ENCODE measurements around the gene METTL23. TPM values are rescaled to one million over a fixed set of nuclear protein-coding genes. Genes with fewer than 3 reads are reported as not detected.
"Not testable (repeated sequence)": the region's sequence is repeated elsewhere in the genome, so short reads cannot be mapped to it uniquely, and the experiment has no call there.

The METTL23 gene
- total RNA-seq, 4 donors from 2014 or later: 33.6 to 58.3 (median 51.3) TPM

DNA sequence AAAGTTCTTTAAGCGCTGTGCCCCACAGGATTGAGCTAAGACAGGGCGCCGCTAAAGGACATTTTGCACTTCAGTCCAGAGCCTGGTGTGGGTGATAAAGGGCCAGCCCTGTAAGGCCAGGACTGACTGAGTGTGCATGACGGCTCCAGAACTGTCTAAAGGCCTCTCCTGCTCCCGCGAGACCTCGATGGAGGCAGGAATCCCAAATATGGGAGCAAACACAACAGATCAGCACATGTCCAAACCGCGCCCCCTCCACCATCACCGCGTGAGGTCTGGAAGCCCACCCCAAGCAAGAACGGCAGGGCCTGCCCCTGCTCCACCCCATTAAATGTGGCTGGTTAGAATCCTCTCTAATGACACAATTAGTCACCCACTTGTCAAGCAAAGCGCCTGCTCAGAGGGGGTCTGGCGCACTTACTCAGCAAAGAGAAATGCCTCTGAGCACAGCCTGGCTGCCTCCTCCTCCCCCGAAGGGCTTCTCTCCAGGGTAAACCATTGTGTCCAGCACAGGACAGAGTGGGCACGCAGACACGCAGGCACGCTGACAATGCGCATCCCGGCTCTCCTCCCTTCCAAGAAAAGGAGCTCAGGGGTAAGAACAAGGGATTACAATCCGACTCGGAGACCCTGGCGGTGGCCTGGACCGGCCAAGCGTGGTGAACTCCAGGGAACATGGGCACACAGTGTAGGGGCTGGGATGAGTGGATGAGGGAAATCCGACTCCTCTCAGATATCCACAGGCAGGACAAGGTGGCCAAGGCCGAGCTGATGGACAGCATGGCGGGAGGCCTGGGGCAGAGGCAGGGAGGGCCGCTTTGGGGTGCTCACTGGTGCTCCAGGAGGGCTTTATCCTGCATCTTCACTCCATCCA is 17.3 kb upstream of the METTL23 start:
- 33 to 39% methylated on average over 12 to 27 of the region's 29 CpGs for WGBS, 2 donors
- intact Hi-C loops (cut with DNase I): no loop called here
- peak; percentile 86 to 91 for DNase-seq
- Histone ChIP-seq H3K27ac (peak overlapping the region; percentile 97 to 98 (median 98)), H3K27me3 (no peaks in the 10 kb centered on the region), H3K36me3 (no peaks in the 10 kb centered on the region), H3K4me1 (peaks cover 30 to 41% of the 10 kb centered on the region in 2 donors), H3K4me3 (replicated peaks in 1 of 3) (peak overlapping the region in 2 of 3 donors; percentile 45 to 47), H3K9me3 (no peaks in the 10 kb centered on the region)
- TF ChIP-seq, protein P1, sequence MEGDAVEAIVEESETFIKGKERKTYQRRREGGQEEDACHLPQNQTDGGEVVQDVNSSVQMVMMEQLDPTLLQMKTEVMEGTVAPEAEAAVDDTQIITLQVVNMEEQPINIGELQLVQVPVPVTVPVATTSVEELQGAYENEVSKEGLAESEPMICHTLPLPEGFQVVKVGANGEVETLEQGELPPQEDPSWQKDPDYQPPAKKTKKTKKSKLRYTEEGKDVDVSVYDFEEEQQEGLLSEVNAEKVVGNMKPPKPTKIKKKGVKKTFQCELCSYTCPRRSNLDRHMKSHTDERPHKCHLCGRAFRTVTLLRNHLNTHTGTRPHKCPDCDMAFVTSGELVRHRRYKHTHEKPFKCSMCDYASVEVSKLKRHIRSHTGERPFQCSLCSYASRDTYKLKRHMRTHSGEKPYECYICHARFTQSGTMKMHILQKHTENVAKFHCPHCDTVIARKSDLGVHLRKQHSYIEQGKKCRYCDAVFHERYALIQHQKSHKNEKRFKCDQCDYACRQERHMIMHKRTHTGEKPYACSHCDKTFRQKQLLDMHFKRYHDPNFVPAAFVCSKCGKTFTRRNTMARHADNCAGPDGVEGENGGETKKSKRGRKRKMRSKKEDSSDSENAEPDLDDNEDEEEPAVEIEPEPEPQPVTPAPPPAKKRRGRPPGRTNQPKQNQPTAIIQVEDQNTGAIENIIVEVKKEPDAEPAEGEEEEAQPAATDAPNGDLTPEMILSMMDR (IDR thresholded peaks at IDR 0.05): no peak
- TF ChIP-seq POLR2A (IDR thresholded peaks at IDR 0.05): peak; percentile 38 to 86

GRCh38 chr17:76709951-76710862 is 16.4 kb upstream of the METTL23 start:
- H3K36me3 ChIP-seq, H3K27me3 ChIP-seq, H3K9me3 ChIP-seq: not testable (repeated sequence)
- 5 to 10% methylated on average over 16 to 29 of the region's 79 CpGs for WGBS, 2 donors
- peak overlapping the region; percentile 97 to 98 (median 98) for H3K27ac ChIP-seq
- DNase-seq: peak; percentile 41 to 53
- TF ChIP-seq POLR2A (IDR thresholded peaks at IDR 0.05): peak in 1 of 2 donors; percentile 34
- peak overlapping the region; percentile 21 to 47 (median 45) for H3K4me3 ChIP-seq (replicated peaks in 1 of 3)
- intact Hi-C loops (cut with DNase I): loop anchor here (10.0 kb wide), 2 partner anchors 85 to 155 kb away; no protein-coding TSS in a partner anchor
- peaks cover 30 to 44% of the 10 kb centered on the region in 2 donors for H3K4me1 ChIP-seq

- Histone ChIP-seq H3K4me3 (replicated peaks in 1 of 3) (peak within 1 kb of the TSS; percentile 21 to 47 (median 45)), H3K36me3 (peaks cover 0 to 7% of the 10 kb centered on the region in 2 donors), H3K4me1 (peaks cover 30 to 51% of the 10 kb centered on the region in 2 donors), H3K27me3 (no peaks in the 10 kb centered on the region), H3K27ac (peak within 1 kb of the TSS; percentile 97 to 98 (median 98)), H3K9me3 (no peaks in the 10 kb centered on the region)
- intact Hi-C loops (cut with DNase I): loop anchor here (10.0 kb wide), 2 partner anchors 86 to 156 kb away; no protein-coding TSS in a partner anchor
- TF ChIP-seq POLR2A (IDR thresholded peaks at IDR 0.05): peak in 1 of 2 donors; percentile 30
- TF ChIP-seq, protein P1 (IDR thresholded peaks at IDR 0.05): no peak
- DNase-seq: peak; percentile 82 to 83
- 14 to 16% methylated on average over 14 to 17 of the region's 56 CpGs for WGBS, 2 donors
Observed at GRCh38 chr17:76710863-76711611, 15.6 kb upstream of the METTL23 start, which contains the start of gene MXRA7. TSS of gene MXRA7 (minus strand) at chr17:76710965. CDS start at chr17:76710946, 19 bp downstream.

GRCh38 chr17:76712321-76712720 is 14.3 kb upstream of the METTL23 start:
- H3K27ac ChIP-seq; H3K4me3 ChIP-seq (replicated peaks in 1 of 3); H3K27me3 ChIP-seq; H3K9me3 ChIP-seq; DNase-seq: not testable (repeated sequence)
- intact Hi-C loops (cut with DNase I): loop anchor here (10.0 kb wide), 2 partner anchors 88 to 158 kb away; no protein-coding TSS in a partner anchor
- Histone ChIP-seq H3K36me3 (peaks cover 10 to 19% of the 10 kb centered on the region in 2 donors), H3K4me1 (peaks cover 30 to 49% of the 10 kb centered on the region in 2 donors)
- 74 to 79% methylated on average over 7 of the region's 7 CpGs for WGBS, 2 donors

DNA sequence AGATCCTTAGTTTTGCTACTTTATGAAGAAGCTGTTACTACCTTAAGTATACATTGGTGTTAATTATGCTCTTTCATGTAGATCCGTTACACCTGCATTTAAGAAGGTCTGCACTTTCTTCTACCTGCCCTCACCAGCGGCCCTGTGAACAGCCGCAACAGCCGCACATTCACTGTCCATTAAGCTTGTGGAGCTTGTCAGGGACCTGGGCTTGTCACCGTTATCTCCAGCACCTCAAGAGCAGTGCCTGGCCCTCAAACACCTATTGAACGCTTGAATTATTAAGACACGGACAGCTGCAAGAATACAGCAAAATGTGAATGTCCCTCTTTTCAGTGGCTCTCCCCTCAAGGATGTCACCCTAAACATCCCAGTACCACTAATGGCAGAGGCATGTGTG is 12.9 kb upstream of the METTL23 start:
- TF ChIP-seq, protein P1 (IDR thresholded peaks at IDR 0.05): no peak
- no peak for TF ChIP-seq POLR2A (IDR thresholded peaks at IDR 0.05)
- Histone ChIP-seq H3K4me1 (peaks cover 16 to 35% of the 10 kb centered on the region in 2 donors), H3K27me3 (no peaks in the 10 kb centered on the region), H3K9me3 (no peaks in the 10 kb centered on the region), H3K4me3 (replicated peaks in 1 of 3) (no peak overlapping the region), H3K27ac (no peak overlapping the region), H3K36me3 (peaks cover 24 to 33% of the 10 kb centered on the region in 2 donors)
- intact Hi-C loops (cut with DNase I): loop anchor here (10.0 kb wide), 2 partner anchors 89 to 159 kb away; no protein-coding TSS in a partner anchor
- 93 to 97% methylated on average over 7 of the region's 7 CpGs for whole genome bisulfite sequencing, 2 donors
- DNase-seq: no peak

Data from thyroid gland (tissue), 4 donors.